HCT116 (cell line): ENCODE results near the gene MAML2.

Experiments used
- CTCF ChIP-seq, 3 experiments: fragments of 200-600 bp in 1 of 3; sonication (generic) in 1 of 3; IDR thresholded peaks in 2 of 3; conservative IDR thresholded peaks in 1 of 3; 2 replicates each; pipeline ENCODE4 v1.5.1; 2012 to 2017; ENCODE audit warnings: low read depth in 2 of 3, low read length in 2 of 3, antibody characterized with exemption in 1 of 3, borderline replicate concordance in 1 of 3, control low read depth in 1 of 3, mild to moderate bottlenecking in 1 of 3, mixed read lengths in 1 of 3, mixed run types in 1 of 3, moderate library complexity in 1 of 3; ENCODE audit not compliant: insufficient read depth in 1 of 3
- EZH2 ChIP-seq: fragments of 200-600 bp; sonication (generic); IDR thresholded peaks from 2 replicates; pipeline ENCODE4 v1.6.1; 2017; ENCODE audit warnings: antibody characterized with exemption, mixed run types
- EZH2phosphoT487 ChIP-seq: fragments of 200-600 bp; IDR thresholded peaks from 2 replicates; pipeline ENCODE4 v1.6.1; 2018; ENCODE audit warnings: antibody characterized with exemption, borderline replicate concordance
- FOSL1 ChIP-seq: IDR thresholded peaks from 2 replicates; pipeline ENCODE4 v1.6.1; 2012; ENCODE audit warnings: low read depth
- POLR2A ChIP-seq: IDR thresholded peaks from 2 replicates; pipeline ENCODE4 v1.7.0; 2011; ENCODE audit warnings: borderline replicate concordance; ENCODE audit not compliant: insufficient read depth, insufficient read length; ENCODE audit errors: extremely low read depth
- POLR2AphosphoS5 ChIP-seq: IDR thresholded peaks from 2 replicates; pipeline ENCODE4 v1.6.1; 2011; ENCODE audit warnings: mild to moderate bottlenecking, low read depth, low read length, moderate library complexity
- RAD21 ChIP-seq: IDR thresholded peaks from 2 replicates; pipeline ENCODE4 v1.6.1; 2012; ENCODE audit warnings: low read depth, mild to moderate bottlenecking
- REST ChIP-seq: IDR thresholded peaks from 2 replicates; pipeline ENCODE4 v1.6.1; 2012; ENCODE audit warnings: low read depth
- SRF ChIP-seq: IDR thresholded peaks from 2 replicates; pipeline ENCODE4 v1.6.1; 2012; ENCODE audit warnings: low read depth
- TCF7L2 ChIP-seq: IDR thresholded peaks from 2 replicates; pipeline ENCODE4 v1.7.0; 2011; ENCODE audit warnings: borderline replicate concordance, inconsistent platforms; ENCODE audit not compliant: insufficient read depth, insufficient read length; ENCODE audit errors: extremely low read depth
- YY1 ChIP-seq: IDR thresholded peaks from 2 replicates; pipeline ENCODE4 v1.6.1; 2011; ENCODE audit warnings: low read length, low read depth, moderate library complexity, mild to moderate bottlenecking; ENCODE audit not compliant: insufficient replicate concordance; ENCODE audit errors: extremely low read depth
- ZBTB33 ChIP-seq: IDR thresholded peaks from 2 replicates; pipeline ENCODE4 v1.6.1; 2011; ENCODE audit warnings: mild to moderate bottlenecking, low read length, moderate library complexity; ENCODE audit not compliant: insufficient replicate concordance; ENCODE audit errors: extremely low read depth

GRCh38 chr11:96151501-96151900, 191.5 kb downstream of the MAML2 start:
- TF ChIP-seq ZBTB33 (no peak), CTCF (IDR thresholded peaks at IDR 0.05 in 2 of 3, conservative IDR thresholded peaks at IDR 0.05 in 1 of 3; ENCODE audit: borderline replicate concordance in 1 of 3, insufficient read depth in 1 of 3, low read depth in 2 of 3, low read length in 2 of 3) (no peak), REST (no peak), FOSL1 (no peak), EZH2 (no peak), EZH2phosphoT487 (no peak), POLR2A (no peak), TCF7L2 (no peak), SRF (no peak), POLR2AphosphoS5 (no peak), RAD21 (no peak), YY1 (no peak)
